WTC11 (cell line): ENCODE data around the gene KAZN.

Experiments
- CTCF ChIP-seq: fragments of 200-600 bp; IDR thresholded peaks from 2 replicates; pipeline ENCODE4 v1.8.0; 2022; ENCODE audit warnings: antibody characterized with exemption
- ERG ChIP-seq: fragments of 250-450 bp; sonication (Bioruptor Pico); IDR thresholded peaks from 2 replicates; pipeline ENCODE4 v1.8.0; 2021; ENCODE audit warnings: mild to moderate bottlenecking
- NFE2L1 ChIP-seq: sonication (generic); formaldehyde crosslinking; IDR thresholded peaks from 2 replicates; pipeline ENCODE4 v1.8.1; 2023; ENCODE audit warnings: missing genetic modification reagents
- TEAD1 ChIP-seq: sonication (generic); formaldehyde crosslinking; IDR thresholded peaks from 2 replicates; pipeline ENCODE4 v1.8.0; 2022; ENCODE audit warnings: mild to moderate bottlenecking, missing genetic modification reagents
- TP53 ChIP-seq: sonication (generic); formaldehyde crosslinking; IDR thresholded peaks from 2 replicates; pipeline ENCODE4 v1.8.1; 2023; ENCODE audit warnings: mild to moderate bottlenecking, missing genetic modification reagents
- ZNF138 ChIP-seq: sonication (generic); formaldehyde crosslinking; conservative IDR thresholded peaks from 2 replicates; pipeline ENCODE4 v1.8.1; 2022; ENCODE audit warnings: mild to moderate bottlenecking, moderate library complexity, missing genetic modification reagents

GRCh38 chr1:14778541-14778897, 180.0 kb downstream of the KAZN start:
- TF ChIP-seq CTCF: no peak
- no peak for TF ChIP-seq NFE2L1
- no peak for TF ChIP-seq ERG (CRISPR knock-in tag)
- no peak for TF ChIP-seq ZNF138
- no peak for TF ChIP-seq TP53 (CRISPR knock-in tag)
- TF ChIP-seq TEAD1: no peak
